NCI-H146 treated with DMSO at 0.1 percent for 48 hours (cell line): ENCODE measurements around the gene OR10H5.
"Not testable (repeated sequence)": the region's sequence is repeated elsewhere in the genome, so short reads cannot be mapped to it uniquely, and the experiment has no call there.

Experiments
- DNase-seq: peaks from one replicate; lab custom pipeline; 2025; ENCODE audit not compliant: unreplicated experiment; lab: John Stamatoyannopoulos, UW

OR10H5 gene

DNA sequence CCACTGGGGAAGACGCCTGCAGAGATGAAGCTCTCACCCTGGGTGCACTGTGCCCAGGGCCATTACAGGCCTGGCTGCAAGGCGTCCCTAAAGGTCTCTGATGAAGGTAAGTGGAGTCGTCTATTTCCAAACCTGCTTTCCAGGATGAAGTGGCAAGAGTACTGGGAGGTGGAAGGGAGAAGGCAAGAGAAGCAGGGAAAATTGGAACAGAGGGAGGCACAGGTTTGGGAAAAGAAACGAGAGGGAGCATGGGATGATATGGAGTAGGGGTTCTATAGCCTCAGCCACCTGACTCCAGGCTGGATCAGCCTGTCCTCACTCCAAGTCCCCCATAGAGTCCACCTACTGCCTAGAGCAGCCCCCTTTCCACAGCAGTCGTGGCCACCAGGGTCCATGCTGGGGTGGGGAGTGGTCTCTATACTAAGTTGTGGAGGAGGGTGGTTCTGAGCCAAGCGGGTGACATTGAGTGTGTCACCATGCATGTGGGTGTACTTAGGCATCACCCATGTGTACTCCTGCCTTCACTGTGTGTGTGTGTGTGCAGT lies at the start of gene OR10H5:
OR10H5 (plus strand) TSS at position 51 of the 545 bp plus-strand sequence. CDS start 6,388 bp downstream, outside the sequence.
- no peak for DNase-seq

DNA sequence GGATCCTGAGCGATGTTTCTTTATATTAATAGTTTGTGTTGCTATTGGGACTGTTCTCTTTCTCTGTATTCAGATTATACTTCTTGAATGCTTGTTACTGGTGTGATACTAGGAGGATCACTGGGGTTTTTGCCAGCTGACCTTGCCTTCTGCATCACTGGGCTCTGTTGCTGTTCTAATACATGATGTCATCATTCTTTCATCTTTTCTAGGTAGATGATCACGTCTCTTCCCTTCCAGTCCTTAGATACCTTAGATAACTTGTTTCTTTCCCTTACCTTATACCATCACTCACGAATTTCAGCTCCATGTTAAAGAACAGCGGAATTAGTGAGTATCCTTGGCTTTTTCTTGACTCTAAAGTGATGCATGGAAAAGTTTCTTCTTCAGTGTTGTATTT lies 49.7 kb upstream of the OR10H5 start, which contains the start of gene OR10H3:
OR10H3 (plus strand) TSS at position 264 of the 400 bp plus-strand sequence. CDS start 3,408 bp downstream, outside the sequence.
- no peak for DNase-seq

GRCh38 chr19:15740785-15741184 lies 46.7 kb upstream of the OR10H5 start:
- no peak for DNase-seq

DNA sequence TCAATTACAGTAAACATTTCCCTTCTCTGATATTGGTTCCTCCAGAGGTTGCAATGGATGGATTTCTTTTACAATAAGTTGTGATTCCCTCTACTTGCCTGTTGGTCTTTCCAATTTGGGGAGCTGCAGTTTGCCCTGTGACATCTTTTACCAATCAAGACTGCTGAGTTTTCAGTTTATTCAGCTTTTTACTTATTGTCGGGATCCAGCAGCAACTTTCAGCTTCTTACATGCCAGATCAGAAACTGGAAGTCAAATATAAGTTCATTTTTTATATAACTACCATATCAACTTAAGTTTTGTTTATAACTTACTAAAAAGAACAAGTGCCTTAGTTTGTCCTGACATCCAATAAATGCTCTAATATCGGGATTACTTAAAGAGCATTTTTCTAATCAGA lies 39.2 kb upstream of the OR10H5 start:
- DNase-seq: no peak

DNA sequence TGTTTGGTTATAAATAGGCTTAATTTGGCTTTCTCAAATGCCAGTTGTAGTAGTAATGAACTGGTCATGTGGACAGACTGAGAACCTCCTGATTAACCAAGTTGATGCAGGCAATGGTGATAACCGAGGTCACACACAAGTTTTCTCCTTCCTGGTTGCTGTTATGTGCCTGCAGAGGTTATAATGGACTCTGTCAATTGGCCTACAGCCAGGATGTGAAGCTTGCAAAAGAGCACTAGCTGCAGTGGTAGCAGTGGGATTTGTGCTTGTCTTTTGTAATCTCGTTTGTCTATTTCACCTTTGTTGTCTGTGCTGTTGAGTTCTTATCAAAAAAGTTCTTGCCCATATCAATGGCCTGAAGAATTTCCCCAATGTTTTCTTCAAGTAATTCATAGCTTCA lies 29.1 kb upstream of the OR10H5 start:
- no peak for DNase-seq

- no peak for DNase-seq
Observed at GRCh38 chr19:15759962-15760565, 27.4 kb upstream of the OR10H5 start.

DNA sequence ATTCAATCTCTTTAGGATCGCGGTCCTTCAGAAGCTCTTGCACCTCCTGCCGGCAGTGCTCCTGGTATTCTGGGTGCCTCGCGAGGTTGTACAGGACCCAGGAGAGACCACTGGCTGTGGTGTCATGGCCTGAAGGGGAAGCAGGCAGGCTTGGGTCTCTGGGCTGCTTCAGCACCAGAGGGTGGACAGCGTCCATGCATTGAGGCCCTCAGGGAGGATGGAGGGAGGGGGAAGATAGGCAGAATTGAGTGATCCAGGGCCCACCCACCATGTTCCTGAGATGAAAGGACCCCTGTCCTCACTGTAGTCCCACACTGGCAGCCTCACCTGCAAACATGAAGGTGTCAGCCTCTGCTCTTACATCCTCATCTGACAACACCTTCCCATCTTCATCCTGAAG lies 17.9 kb upstream of the OR10H5 start:
- no peak for DNase-seq

GRCh38 chr19:15774159-15774558 lies 13.3 kb upstream of the OR10H5 start:
- DNase-seq: not testable (repeated sequence)

GRCh38 chr19:15775249-15775648 lies 12.2 kb upstream of the OR10H5 start:
- no peak for DNase-seq

GRCh38 chr19:15776264-15776663 lies 11.2 kb upstream of the OR10H5 start:
- DNase-seq: no peak

- no peak for DNase-seq
Observed at GRCh38 chr19:15776991-15777970, 10.2 kb upstream of the OR10H5 start.

- no peak for DNase-seq
Observed at GRCh38 chr19:15779756-15780476, 7.5 kb upstream of the OR10H5 start.

DNA sequence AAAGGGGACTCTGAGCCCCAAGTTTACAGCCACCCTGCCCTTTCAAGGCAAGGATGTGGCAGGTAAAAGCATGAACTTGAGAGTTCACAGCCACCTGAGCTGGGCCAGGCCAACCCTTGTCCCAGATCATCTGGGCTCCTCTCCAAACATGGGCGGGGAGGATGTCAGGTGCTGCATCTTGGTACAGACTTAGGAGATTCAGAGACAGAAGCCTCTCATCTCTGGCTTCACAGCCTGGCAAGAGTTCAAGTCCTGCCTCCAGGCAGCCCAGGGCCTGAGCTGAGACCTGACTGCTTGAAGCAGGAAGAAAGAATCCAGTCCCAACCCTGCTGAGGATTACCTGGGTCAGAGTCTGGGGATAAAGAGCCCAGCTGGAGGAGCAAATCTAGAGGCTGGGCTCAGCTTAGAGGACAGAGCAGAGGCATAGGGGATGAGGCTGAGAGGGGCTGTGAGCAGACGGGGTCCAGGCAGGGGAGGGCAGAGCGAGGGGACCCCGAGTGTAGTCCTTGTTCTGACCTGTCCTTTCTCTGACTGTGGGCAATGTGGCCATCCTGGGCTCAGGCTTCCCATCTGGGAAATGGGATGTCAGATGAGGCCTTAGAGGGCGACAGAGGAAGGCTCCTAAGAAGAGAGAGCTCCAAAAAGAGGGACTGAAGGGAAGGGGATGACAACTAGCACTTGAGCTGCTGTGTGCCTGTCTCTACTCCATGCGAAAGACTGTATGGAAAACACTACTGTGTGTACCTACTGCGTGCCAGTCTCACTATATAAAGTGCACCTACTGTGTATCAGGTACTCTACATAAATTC lies 6.6 kb upstream of the OR10H5 start:
- no peak for DNase-seq

DNA sequence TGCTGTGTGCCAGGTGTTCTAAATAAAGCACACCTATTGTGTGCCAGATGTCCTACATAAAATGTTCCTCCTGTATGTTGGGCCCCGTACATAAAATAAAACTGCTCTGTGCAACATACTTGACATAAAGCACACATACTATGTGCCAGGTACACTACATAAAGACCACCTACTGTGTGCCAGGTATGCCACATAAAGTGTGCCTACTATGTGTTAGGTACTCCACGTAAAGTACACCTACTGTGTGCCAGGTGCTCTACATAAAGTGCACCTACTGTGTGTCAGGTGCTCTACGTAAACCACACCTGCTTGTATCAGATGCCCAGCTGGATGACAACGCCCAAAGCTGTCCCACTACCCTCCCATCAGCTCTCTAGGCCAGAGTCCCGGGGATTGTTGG lies 5.8 kb upstream of the OR10H5 start:
- no peak for DNase-seq

GRCh38 chr19:15782211-15782610 lies 5.2 kb upstream of the OR10H5 start:
- no peak for DNase-seq

- DNase-seq: not testable (repeated sequence)
Observed at GRCh38 chr19:15782896-15783295, 4.6 kb upstream of the OR10H5 start.

DNA sequence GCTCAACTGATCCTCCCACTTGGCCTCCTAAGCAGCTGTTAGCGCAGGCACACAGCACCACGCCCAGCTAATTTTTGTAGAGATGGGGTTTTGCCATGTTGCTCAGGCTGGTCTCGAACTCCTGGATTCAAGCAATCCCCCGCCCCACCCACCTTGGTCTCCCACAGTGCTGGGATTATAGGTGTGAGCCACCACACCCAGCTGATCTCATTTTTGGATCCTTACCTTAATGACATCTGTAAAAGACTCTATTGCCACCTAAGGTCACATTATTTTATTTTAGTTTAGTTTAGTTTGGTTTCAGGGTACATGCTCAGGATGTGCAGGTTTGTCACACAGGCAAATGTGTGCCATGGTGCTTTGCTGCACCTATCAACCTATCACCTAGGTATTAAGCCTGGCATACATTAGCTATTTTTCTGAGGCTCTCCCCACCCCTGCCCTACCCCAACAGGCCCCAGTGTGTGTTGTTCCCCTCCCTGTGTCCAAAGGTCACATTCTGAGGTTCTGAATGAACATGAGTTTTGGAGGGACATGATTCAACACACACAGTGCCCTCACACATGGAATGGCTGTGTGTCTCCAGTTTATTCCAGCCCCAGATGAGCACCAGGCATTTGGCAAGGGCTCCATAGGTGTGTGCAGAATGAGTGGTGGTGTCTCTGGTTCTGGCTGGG lies 1.3 kb downstream of the OR10H5 start:
- DNase-seq: no peak

DNA sequence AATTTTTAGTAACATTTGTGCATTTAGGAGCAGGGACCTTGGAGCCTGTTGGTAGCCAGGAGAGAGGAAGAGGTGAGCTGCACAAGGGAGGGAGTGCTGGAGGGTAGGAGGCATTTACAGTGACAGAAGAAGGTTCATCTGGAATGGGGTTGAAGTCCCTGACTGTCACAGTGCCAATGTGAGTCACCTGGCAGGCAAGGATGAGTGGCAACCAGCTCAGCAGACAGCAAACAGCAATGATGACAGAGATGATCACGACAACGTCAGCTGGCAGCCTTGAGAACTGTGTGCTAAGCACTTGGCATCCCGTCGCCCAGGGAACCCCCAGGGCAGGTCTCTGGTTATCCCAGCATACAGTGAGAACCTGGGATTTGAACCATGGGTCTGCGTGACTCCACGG lies 2.6 kb downstream of the OR10H5 start:
- no peak for DNase-seq

- DNase-seq: not testable (repeated sequence)
Observed at GRCh38 chr19:15794279-15794678, 6.8 kb downstream of the OR10H5 start.

- DNase-seq: no peak
Observed at GRCh38 chr19:15810335-15810734, 22.9 kb downstream of the OR10H5 start.
